NCI-H345 treated with DMSO at 0.1 percent for 48 hours (cell line): ENCODE results near the gene EPB41L4B.

Source experiments
- DNase-seq: peaks from one replicate; lab custom pipeline; 2025; ENCODE audit not compliant: unreplicated experiment; lab: John Stamatoyannopoulos, UW

The EPB41L4B gene

DNA sequence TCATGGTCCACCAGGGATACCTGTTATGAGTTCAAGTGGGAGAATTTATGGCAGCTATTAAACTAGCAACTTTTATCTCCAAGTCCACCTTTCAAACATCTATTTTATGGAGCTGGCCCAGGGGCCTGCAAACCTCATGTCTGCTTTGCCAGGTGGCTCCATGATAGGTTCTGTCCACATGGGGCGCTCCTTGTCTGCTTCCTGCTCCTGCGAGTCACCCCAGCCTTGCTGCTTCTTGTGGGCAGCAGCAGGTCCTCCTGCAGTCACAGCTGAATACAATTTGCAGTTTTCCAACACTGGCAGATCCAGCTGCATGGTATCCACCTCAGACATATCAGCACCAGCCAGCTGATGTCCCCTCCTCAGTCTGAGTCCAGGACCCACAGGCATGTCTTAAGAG lies 114.2 kb downstream of the EPB41L4B start:
- DNase-seq = no peak

DNA sequence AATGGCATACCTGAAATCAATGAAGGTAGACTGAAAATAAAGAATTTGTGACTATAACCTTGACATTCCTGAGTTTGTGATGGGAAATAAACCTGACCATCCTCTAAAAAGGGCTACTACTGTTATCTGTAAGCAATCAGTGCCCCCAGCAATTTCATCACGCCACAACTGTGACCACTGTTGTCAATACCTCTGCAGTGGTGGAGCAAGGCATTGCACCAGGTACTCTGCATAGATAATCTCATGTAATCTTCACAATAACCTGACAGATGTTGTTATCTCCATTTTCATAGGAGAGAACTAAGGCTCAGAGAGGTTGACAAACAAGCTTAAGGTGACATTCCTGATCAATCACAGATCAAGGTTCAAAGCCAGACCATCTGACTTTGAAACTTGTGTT lies 115.3 kb downstream of the EPB41L4B start:
- DNase-seq = no peak

DNA sequence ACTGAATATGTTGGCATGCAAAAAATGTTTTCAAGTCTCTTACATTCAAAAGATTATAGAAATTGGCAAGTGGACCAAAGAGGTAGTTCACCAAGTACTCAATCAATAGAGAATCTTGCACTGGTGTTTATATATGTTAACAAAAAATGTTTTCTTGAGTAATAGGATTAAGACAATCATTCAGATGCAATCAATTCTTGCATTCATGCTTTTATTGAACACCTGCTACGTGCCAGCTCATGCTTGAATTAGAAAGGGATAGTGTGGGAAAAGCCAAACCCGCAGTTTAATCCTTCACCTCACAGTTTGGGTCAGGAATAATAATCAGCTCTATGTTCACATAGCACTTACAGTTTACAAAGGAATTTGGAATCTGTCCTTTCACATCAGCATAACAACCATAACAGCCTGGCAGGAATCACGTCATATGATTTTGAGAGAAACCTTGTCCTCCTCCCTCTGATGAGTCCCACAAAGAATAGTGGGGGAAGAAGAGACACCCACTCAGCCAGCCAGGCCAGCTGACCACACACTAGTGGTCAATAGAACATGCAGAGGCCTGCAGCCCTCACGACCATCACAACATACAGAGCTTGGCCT lies 117.0 kb downstream of the EPB41L4B start:
- no peak for DNase-seq

DNA sequence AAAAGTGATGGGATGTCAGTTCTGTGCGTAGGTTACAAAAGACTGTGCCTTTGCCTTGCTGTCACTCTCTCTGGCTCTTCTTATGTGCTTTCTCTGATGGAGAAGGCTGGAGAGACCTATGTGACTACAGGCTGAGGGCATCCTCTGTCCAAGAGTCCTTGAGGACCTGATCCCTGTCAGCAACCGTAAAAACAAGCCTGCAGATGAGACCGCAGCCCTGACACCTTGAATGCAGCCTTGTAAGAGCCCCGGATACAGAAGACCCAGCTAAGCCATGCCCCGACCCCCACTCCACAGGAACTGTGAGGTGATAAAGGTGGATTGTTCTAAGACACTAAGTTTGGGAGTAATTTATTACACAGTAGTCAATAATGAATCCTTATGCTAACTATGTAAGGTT lies 121.2 kb downstream of the EPB41L4B start:
- DNase-seq = no peak

DNA sequence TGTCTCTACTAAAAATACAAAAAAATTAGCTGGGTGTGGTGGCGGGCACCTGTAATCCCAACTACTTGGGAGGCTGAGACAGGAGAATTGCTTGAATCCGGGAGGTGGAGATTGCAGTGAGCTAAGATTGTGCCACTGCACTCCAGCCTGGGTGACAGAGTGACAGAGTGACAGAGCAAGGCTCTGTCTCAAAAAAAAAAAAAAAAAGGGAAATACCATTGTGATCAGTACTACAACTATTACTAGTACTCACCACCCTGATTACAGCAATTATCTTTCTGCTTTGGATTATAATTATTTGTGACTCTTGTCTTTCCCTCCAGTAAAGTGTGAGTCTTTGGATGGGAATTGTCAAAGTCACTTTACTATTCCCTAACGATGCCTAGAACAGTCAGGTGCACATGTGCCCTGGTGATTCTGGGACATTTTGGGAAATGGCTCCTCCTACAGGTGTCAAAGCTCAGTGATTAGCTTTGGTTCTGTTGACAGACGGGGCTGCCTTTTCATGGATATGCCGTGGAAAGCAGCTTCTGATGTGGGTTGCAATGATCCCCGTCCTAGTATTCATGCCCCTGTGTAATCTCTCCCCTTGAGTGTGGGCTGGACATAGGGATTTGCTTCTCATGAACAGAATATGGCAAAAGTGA lies 122.0 kb downstream of the EPB41L4B start:
- no peak for DNase-seq

- DNase-seq = no peak
Measured at GRCh38 chr9:109193974-109194556, 126.8 kb downstream of the EPB41L4B start.

- no peak for DNase-seq
Measured at GRCh38 chr9:109192732-109193361, 128.0 kb downstream of the EPB41L4B start.

DNA sequence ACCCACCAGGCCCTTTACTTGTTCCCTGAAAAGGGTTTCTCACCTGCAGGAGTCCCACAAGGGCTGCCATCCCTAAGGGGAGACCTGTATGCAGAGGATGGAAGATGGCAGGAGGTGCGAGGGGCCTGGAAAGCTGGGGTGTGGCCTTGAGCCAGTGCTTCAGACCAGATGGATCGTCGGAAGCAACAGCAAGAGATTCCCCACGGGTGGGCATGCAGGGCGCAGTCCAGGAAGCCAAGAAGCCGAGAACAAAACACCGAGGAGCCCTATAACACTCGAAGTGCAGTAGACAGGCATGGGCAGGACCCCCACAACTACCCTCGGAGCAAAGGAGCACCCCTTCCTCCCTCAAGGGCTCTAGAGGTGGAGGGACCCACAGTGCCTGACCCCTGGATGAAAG lies 129.1 kb downstream of the EPB41L4B start:
- no peak for DNase-seq

DNA sequence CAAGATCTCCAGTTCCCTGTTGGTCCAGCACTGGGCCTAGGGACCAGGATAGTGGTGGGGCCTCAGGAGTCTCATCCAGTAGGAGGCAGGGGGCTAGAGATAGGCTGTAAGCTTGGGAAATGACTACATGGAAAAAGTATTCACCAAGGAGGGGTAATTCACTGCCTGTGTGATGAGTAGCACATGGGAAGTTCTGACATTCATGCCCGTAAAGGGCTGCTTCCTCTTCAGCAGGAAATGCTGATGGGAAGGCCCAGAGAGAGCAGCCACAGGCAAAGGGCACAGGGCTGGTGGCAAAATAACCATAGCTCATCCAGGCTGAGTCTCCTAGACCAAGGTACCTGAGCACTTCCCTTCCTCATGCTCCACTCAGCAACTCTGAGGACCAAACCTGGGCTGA lies 130.7 kb downstream of the EPB41L4B start:
- no peak for DNase-seq

GRCh38 chr9:109186857-109187520 lies 133.9 kb downstream of the EPB41L4B start:
- DNase-seq = peak; percentile 51

GRCh38 chr9:109182940-109183798 lies 137.7 kb downstream of the EPB41L4B start:
- no peak for DNase-seq

GRCh38 chr9:109182550-109182939 lies 138.3 kb downstream of the EPB41L4B start:
- DNase-seq = no peak

GRCh38 chr9:109181284-109181683 lies 139.6 kb downstream of the EPB41L4B start:
- no peak for DNase-seq

DNA sequence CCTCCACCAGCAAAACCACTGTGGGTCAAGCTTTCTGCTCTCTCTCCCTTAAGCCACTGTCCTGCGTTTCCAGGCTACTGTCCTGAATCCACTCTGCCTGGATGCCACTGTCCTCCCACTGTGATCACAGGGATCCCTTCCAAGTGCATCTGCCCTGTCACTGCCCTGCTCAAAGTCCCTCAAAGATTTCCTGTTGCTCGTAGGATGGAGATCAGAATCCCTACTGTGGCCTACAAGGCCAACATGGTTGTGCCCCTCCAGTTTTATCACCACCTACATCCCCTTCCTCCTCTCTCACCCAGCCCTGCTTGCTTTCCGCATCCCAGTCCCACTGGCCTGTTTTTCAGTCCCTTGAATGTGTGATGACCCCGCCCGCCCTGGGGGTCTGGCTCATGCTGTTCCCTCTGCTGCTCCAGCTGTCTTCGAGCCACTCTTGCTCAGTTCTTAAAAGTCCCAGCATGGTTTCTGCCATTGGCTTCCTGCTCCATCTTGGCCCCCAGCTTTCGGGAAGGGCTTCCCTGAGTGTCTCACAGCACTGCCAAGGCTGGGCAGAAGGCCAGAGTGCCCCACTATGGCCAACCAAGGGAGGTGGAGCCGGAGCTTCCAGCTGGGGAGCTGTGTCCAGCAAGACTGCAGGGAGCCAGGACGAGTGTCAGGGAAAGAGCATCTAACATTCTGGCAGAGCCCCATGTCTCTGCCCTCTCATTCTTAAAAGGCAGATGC lies 140.9 kb downstream of the EPB41L4B start:
- DNase-seq = no peak

DNA sequence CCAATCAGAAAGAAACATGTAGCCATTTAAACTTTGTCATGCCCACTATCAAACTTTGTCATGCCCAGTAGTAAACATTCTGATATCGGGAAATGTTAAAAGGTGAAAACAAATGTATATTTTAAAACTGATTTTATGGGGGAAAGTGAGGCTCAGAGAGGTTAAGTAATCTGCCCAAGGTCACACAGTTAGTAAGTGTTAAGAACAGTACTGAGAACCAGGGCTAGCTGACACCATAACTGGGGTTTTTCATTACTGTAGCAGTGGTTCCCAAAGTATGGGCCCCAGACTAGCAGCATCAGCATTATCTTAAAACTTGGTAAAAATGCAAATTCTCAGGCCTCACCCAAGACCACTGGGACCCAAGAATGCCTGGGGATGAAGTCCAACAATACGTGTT lies 143.9 kb downstream of the EPB41L4B start:
- DNase-seq = no peak

GRCh38 chr9:109176386-109176785 lies 144.5 kb downstream of the EPB41L4B start:
- DNase-seq = no peak

DNA sequence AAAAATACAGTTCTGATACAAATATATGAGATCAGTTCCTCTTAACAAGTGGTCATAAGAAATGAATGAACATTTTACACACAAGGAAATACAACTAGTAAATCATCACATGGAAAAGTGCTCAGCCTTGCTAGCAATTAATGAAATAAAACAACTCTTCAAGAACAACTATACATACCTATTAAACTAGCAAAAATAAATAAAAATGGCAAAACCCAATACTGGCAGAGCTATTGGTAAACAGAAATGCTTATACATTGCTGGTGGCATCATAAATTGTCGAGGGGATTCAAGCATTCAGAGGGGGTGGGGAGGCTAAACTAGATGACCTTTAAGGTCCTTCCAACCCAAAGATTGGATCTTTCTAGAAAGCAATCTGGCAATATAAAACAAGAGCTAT lies 147.9 kb downstream of the EPB41L4B start:
- DNase-seq = no peak

DNA sequence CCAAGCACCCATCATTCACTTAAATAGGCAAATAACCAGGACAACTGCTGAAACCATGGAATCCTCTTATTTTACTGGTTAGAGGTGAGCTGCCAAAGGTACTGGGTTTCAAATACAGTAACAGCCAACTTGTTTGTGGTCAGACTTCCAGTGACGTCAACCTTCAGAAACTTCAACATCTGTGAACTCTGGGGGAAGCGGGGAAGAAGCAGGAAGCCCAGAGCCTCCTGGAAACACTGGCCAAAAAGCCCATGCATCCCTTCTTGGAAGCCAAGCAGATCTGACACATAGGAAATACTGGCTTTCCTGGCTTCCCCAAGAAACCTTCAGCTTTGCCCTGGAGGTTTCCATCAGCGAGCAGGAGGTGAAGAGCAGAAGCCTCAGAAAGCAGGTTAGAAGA lies 148.9 kb downstream of the EPB41L4B start:
- no peak for DNase-seq

- no peak for DNase-seq
Measured at GRCh38 chr9:109168170-109168569, 152.7 kb downstream of the EPB41L4B start.

- DNase-seq = no peak
Measured at GRCh38 chr9:109167716-109168115, 153.1 kb downstream of the EPB41L4B start.
